ENCODE data around the gene CLEC2L. TPM values are rescaled to one million over a fixed set of nuclear protein-coding genes. Genes with fewer than 3 reads are reported as not detected.
"Not testable (repeated sequence)": the region's sequence is repeated elsewhere in the genome, so short reads cannot be mapped to it uniquely, and the experiment has no call there.

The CLEC2L gene
- total and polyA plus RNA-seq, 9 donors = 0.15 to 1.5 (median 0.33) TPM; not detected in 6

GRCh38 chr7:139548302-139549028, 25.0 kb downstream of the CLEC2L start:
- no peak overlapping the region for H3K4me3 ChIP-seq
- no peaks in the 10 kb centered on the region for H3K4me1 ChIP-seq (ENCODE audit: insufficient read depth)
- 86 to 96% (median 90%) methylated on average over 5 of the region's 5 CpGs for WGBS, 3 donors
- no peaks in the 10 kb centered on the region for H3K27me3 ChIP-seq
- H3K36me3 ChIP-seq = no peaks in the 10 kb centered on the region
- intact Hi-C loops (cut with DNase I) = no loop called here
- no peak for TF ChIP-seq EP300 (IDR thresholded peaks at IDR 0.05)
- TF ChIP-seq POLR2A (IDR thresholded peaks at IDR 0.05) = no peak
- TF ChIP-seq CTCF (IDR thresholded peaks at IDR 0.05) = no peak
- no peak overlapping the region for H3K27ac ChIP-seq
- H3K9me3 ChIP-seq = no peaks in the 10 kb centered on the region
- DNase-seq = no peak

DNA sequence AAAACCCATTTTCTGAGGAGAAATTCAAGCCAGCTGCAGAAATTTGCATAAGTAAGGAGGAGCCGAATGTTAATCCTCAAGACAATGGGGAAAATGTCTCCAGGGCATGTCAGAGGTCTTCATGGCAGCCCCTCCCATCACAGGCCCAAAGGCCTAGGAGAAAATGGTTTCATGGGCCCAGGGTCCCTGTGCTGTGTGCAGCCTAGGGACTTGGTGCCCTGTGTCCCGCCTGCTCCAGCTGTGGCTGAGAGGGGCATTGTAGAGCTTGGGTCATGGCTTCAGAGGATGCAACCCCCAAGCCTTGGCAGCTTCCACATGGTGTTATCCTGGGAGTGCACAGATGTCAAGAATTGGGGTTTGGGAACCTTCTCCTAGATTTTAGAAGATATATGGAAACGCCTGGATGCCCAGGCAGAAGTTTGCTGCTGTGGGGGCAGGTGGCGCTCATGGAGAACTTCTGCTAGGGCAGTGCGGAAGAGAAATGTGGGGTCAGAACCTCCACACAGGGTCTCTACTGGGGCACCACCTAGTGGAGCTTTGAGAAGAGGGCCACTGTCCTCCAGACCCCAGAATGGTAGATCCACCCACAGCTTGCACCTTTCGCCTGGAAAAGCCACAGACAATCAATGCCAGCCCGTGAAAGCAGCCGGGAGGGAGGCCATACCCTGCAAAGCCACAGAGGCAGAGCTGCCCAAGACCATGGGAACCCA, 30.7 kb downstream of the CLEC2L start:
- 82 to 91% (median 86%) methylated on average over 8 of the region's 8 CpGs for WGBS, 3 donors
- H3K27me3 ChIP-seq; H3K27ac ChIP-seq; H3K36me3 ChIP-seq; H3K4me1 ChIP-seq (ENCODE audit: insufficient read depth); DNase-seq; H3K9me3 ChIP-seq; intact Hi-C loops (cut with DNase I); H3K4me3 ChIP-seq: not testable (repeated sequence)

DNA sequence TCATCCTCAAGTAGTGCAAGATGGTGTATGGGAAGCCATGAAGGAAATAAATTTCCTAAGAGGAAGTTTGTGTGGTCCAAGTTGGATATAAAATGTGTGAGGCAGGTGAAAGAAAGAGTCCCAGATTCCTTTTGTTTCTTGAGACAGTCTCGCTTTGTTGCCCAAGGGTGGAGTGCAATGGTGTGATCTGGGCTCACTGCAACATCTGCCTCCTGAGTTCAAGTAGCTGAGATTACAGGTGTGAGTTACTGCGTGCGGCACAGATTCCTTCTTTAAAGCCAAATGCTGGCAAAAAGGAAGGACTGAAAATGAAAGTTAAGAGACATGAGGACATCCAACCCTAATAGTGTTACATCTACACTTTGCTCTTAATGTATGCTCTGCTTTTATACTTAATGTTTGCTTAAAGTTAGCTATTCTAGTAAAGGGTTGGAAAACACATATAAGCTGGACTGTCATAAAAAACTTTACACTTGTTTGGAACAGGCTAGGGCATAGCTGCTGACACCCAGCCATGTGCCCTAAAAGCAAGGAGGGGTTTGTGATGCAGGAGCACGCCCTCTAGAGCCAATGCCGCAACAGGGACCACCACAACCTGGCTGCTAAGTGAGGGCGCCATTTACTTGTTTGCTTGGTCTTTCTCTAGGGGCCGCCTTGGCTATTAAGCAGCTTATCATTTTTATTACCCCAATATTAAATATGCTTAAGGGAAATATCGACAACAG, 34.5 kb downstream of the CLEC2L start:
- TF ChIP-seq CTCF (IDR thresholded peaks at IDR 0.05) = no peak
- TF ChIP-seq POLR2A (IDR thresholded peaks at IDR 0.05) = no peak
- TF ChIP-seq EP300 (IDR thresholded peaks at IDR 0.05) = no peak
- H3K36me3 ChIP-seq = no peaks in the 10 kb centered on the region
- no peaks in the 10 kb centered on the region for H3K27me3 ChIP-seq
- no peak for DNase-seq
- H3K4me1 ChIP-seq (ENCODE audit: insufficient read depth) = no peaks in the 10 kb centered on the region
- H3K9me3 ChIP-seq = no peaks in the 10 kb centered on the region
- no peak overlapping the region for H3K4me3 ChIP-seq
- intact Hi-C loops (cut with DNase I) = no loop called here
- WGBS, 3 donors = 62 to 76% (median 67%) methylated on average over 8 of the region's 8 CpGs
- H3K27ac ChIP-seq = no peak overlapping the region

GRCh38 chr7:139559364-139560105, 36.0 kb downstream of the CLEC2L start:
- intact Hi-C loops (cut with DNase I) = no loop called here
- TF ChIP-seq CTCF (IDR thresholded peaks at IDR 0.05) (no peak), POLR2A (IDR thresholded peaks at IDR 0.05) (no peak), EP300 (IDR thresholded peaks at IDR 0.05) (no peak)
- Histone ChIP-seq H3K27ac (no peak overlapping the region), H3K9me3 (no peaks in the 10 kb centered on the region), H3K36me3 (no peaks in the 10 kb centered on the region), H3K27me3 (no peaks in the 10 kb centered on the region), H3K4me3 (no peak overlapping the region), H3K4me1 (ENCODE audit: insufficient read depth) (no peaks in the 10 kb centered on the region)
- WGBS, 3 donors = 71 to 80% (median 77%) methylated on average over 18 of the region's 18 CpGs
- peak in 1 of 5 donors; percentile 1 for DNase-seq
